Endothelial cell (in vitro differentiated cells): Measurements from ENCODE around the gene ADD3. TPM values are rescaled to one million over a fixed set of nuclear protein-coding genes. Genes with fewer than 3 reads are reported as not detected.
A peak's percentile ranks its signal among the peaks of the same experiment; 100 is the strongest.

Source experiments
- DNase-seq: peaks from one replicate; pipeline ENCODE4 v3.0.0; 2021; ENCODE audit warnings: low spot score
- H3K27ac Mint-ChIP-seq: one replicate; pipeline ENCODE4 v1.8.0; 2021; ENCODE audit warnings: mixed read lengths, inconsistent platforms; ENCODE audit not compliant: unreplicated experiment
- H3K27me3 Mint-ChIP-seq: one replicate; pipeline ENCODE4 v1.8.0; 2021; ENCODE audit warnings: mild to moderate bottlenecking, moderate library complexity, mixed read lengths, inconsistent platforms; ENCODE audit not compliant: unreplicated experiment
- H3K36me3 Mint-ChIP-seq: one replicate; pipeline ENCODE4 v1.8.0; 2021; ENCODE audit warnings: mild to moderate bottlenecking, low read depth, mixed read lengths, inconsistent platforms; ENCODE audit not compliant: unreplicated experiment
- H3K4me1 Mint-ChIP-seq: one replicate; pipeline ENCODE4 v1.8.0; 2021; ENCODE audit warnings: mild to moderate bottlenecking, mixed read lengths, inconsistent platforms; ENCODE audit not compliant: unreplicated experiment
- H3K4me3 Mint-ChIP-seq: one replicate; pipeline ENCODE4 v1.8.0; 2021; ENCODE audit warnings: mild to moderate bottlenecking, mixed read lengths, inconsistent platforms; ENCODE audit not compliant: unreplicated experiment
- H3K9me3 Mint-ChIP-seq: one replicate; pipeline ENCODE4 v1.8.0; 2021; ENCODE audit warnings: mixed read lengths, inconsistent platforms; ENCODE audit not compliant: unreplicated experiment
- total RNA-seq: library from RNA; stranded (reverse); fragmentation: NEBNext Ultra II Directional; extraction: Animal tissue kit (Norgen Biotek cat#: 25700); gene quantifications from one replicate; pipeline ENCODE4 v1.2.1, GENCODE V29; 2021; ENCODE audit not compliant: unreplicated experiment
- TF ChIP-seq, protein P1 (sequence below): fragments of 200-600 bp; sonication (generic); IDR thresholded peaks from one replicate; pipeline ENCODE4 v1.5.0; 2021; ENCODE audit warnings: antibody characterized with exemption; ENCODE audit not compliant: unreplicated experiment

Gene ADD3
- total RNA-seq, 1 donor from 2014 or later: 125 TPM

DNA sequence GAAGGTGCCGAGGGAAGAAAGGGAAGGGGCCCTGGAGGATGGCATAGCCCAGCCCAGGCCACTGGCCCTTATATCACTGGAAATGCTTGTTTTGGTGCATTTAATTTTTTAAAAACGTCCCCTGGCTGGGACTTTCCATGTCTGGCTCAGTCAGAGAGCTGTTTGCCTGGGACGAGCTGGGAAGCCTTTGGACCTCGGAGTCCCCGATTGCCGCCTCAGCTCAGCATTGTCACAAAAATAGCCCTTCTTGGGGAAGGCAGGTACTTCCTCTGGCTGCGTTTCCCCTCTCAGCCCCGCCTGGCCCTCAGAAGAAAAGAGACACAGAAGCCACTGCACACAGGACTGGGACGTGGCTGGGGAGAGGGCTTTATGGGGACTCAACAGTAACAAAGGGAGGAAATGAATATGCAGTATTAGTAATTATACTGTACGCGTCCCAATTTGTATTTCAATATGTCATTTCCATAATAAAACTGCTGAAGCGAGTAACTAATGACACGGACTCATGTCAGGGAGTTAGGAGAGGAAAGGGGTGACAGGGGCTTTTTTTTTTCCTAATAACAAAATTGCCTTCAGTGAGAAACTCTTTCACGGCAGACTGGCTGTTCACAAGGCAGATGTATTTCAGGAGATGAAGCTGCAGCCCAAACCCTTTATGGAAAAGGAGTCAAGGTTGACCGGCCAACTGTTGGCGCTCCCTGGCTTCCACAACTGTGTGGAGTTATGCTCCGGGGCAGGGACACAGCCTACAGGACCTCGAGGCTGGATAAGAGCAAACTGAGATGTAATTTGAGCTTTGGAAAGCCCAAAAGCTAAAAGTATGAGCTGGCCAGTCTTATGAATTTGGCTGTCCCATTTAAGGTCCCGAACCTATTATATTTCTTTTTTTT, 168.6 kb downstream of the ADD3 start:
- TF ChIP-seq, protein P1, sequence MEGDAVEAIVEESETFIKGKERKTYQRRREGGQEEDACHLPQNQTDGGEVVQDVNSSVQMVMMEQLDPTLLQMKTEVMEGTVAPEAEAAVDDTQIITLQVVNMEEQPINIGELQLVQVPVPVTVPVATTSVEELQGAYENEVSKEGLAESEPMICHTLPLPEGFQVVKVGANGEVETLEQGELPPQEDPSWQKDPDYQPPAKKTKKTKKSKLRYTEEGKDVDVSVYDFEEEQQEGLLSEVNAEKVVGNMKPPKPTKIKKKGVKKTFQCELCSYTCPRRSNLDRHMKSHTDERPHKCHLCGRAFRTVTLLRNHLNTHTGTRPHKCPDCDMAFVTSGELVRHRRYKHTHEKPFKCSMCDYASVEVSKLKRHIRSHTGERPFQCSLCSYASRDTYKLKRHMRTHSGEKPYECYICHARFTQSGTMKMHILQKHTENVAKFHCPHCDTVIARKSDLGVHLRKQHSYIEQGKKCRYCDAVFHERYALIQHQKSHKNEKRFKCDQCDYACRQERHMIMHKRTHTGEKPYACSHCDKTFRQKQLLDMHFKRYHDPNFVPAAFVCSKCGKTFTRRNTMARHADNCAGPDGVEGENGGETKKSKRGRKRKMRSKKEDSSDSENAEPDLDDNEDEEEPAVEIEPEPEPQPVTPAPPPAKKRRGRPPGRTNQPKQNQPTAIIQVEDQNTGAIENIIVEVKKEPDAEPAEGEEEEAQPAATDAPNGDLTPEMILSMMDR: no peak
- H3K9me3 Mint-ChIP-seq: no peaks in the 10 kb centered on the region
- H3K27ac Mint-ChIP-seq: no peak overlapping the region
- H3K4me1 Mint-ChIP-seq: peaks cover 8% of the 10 kb centered on the region
- peaks cover 5% of the 10 kb centered on the region for H3K27me3 Mint-ChIP-seq
- DNase-seq: no peak
- H3K4me3 Mint-ChIP-seq: no peak overlapping the region
- H3K36me3 Mint-ChIP-seq: no peaks in the 10 kb centered on the region

DNA sequence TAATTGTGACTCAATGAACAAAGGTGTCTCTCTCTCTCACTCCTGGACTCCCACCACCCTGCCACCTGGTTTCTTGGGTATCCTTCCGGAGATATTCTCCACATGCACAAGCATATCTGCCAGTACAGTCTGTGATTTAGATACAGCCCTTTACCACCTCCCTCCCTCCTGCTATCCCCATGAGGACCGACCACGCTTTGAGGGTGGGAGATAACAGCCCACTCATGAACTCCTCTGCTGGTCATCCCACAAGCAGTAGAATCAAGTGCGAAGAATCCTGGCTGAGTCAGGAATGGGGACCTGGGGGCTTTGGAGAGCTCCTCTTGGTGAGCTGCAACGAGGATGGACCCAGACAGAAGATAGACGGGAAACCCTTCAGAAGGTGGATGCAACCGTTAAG, 171.4 kb downstream of the ADD3 start:
- no peaks in the 10 kb centered on the region for H3K36me3 Mint-ChIP-seq
- peaks cover 5% of the 10 kb centered on the region for H3K27me3 Mint-ChIP-seq
- no peak for DNase-seq
- peaks cover 8% of the 10 kb centered on the region for H3K4me1 Mint-ChIP-seq
- H3K27ac Mint-ChIP-seq: peak overlapping the region; percentile 49
- H3K9me3 Mint-ChIP-seq: no peaks in the 10 kb centered on the region
- H3K4me3 Mint-ChIP-seq: no peak overlapping the region
- TF ChIP-seq, protein P1: no peak

DNA sequence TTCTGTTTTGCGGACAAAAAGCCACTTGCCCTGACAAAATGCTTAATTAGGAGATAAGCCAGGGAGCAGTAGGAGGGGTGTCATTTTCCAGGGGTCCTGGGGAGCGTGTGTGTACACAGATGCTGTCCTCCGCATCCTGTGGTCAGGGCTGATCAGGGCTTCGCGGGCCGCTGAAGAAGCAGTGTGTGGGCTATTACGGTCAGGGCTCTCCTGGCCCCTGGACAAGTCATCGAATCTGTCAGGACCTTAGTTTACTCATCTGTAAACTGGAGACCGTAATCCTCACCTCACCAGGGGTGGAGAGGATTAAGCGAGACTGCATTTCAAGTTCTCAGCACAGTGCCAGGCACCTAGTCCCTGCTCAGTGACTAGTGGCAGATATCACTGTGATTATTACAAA, 173.7 kb downstream of the ADD3 start:
- H3K36me3 Mint-ChIP-seq: no peaks in the 10 kb centered on the region
- peaks cover under 1% of the 10 kb centered on the region for H3K4me1 Mint-ChIP-seq
- no peak overlapping the region for H3K27ac Mint-ChIP-seq
- peaks cover 5% of the 10 kb centered on the region for H3K27me3 Mint-ChIP-seq
- H3K4me3 Mint-ChIP-seq: no peak overlapping the region
- DNase-seq: no peak
- TF ChIP-seq, protein P1: no peak
- no peaks in the 10 kb centered on the region for H3K9me3 Mint-ChIP-seq

DNA sequence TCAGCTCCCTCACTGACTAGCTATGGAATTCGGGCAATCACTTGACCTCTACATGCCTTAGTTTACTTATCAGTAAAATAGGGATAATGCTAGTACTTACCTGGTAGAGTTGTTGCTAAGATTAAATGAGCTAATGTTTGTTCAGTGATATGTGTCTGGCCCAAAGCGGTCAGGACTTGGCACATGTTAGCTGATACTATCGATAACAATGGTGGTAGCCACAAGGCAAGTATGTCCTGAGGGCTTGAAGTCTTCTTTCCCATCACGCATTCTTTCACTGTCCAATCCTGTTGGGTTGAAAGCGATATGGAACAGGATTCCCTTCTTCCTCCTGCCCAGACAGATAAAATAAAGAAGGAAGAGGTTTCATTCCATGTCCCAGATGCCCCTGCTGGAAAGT, 174.1 kb downstream of the ADD3 start:
- peaks cover 5% of the 10 kb centered on the region for H3K27me3 Mint-ChIP-seq
- H3K36me3 Mint-ChIP-seq: no peaks in the 10 kb centered on the region
- TF ChIP-seq, protein P1: no peak
- H3K4me1 Mint-ChIP-seq: no peaks in the 10 kb centered on the region
- no peak overlapping the region for H3K4me3 Mint-ChIP-seq
- no peak overlapping the region for H3K27ac Mint-ChIP-seq
- DNase-seq: no peak
- H3K9me3 Mint-ChIP-seq: no peaks in the 10 kb centered on the region

DNA sequence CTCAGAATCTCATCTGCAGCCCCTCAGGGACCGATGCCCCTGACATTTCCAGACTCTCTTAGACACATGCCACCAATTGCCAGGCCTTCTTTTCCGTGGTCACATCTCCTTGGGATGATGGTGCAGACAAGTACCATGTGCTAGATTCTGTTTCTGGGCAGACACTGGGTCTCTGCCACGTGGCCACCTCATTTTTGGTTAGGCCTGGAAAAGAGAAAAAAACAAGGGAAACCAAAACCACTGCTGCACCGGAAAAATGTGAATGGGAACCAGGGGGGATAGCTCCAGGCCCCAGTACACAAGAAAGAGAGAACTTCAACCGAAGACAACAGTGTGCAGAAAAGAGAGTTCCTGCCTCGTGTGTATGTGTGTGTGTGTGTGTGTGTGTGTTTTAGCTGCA, 176.6 kb downstream of the ADD3 start:
- no peak overlapping the region for H3K4me3 Mint-ChIP-seq
- H3K27ac Mint-ChIP-seq: no peak overlapping the region
- no peaks in the 10 kb centered on the region for H3K9me3 Mint-ChIP-seq
- H3K27me3 Mint-ChIP-seq: peaks cover 2% of the 10 kb centered on the region
- DNase-seq: no peak
- TF ChIP-seq, protein P1: no peak
- H3K4me1 Mint-ChIP-seq: no peaks in the 10 kb centered on the region
- H3K36me3 Mint-ChIP-seq: no peaks in the 10 kb centered on the region
